Upper lobe of left lung (tissue), 4 donors: ENCODE results near the gene IL21R.

Experiments used
- CTCF ChIP-seq, 6 experiments: fragments of 450-650 bp in 4 of 6; fragments of 200-600 bp in 2 of 6; sonication (generic) in 2 of 6; IDR thresholded peaks; one replicate each; pipeline ENCODE4 v1.5.1; 2016 to 2019; ENCODE audit warnings: antibody characterized with exemption in 6 of 6
- EP300 ChIP-seq, 4 donors: sonication (generic); formaldehyde crosslinking; IDR thresholded peaks; one replicate each; pipeline ENCODE4 v1.5.1; 2017; ENCODE audit warnings: antibody characterized with exemption in 4 of 4, control low read depth in 2 of 4
- POLR2A ChIP-seq, 4 donors: fragments of 450-650 bp; IDR thresholded peaks; one replicate each; pipeline ENCODE4 v1.5.1; 2016 to 2017; ENCODE audit warnings: antibody characterized with exemption in 4 of 4, mild to moderate bottlenecking in 2 of 4
- POLR2AphosphoS5 ChIP-seq, 2 donors: sonication (generic); formaldehyde crosslinking; IDR thresholded peaks; one replicate each; pipeline ENCODE4 v1.5.1; 2017; ENCODE audit warnings: antibody characterized with exemption in 2 of 2

- TF ChIP-seq CTCF (IDR thresholded peaks at IDR 0.05) (no peak), POLR2A (IDR thresholded peaks at IDR 0.05) (no peak), POLR2AphosphoS5 (IDR thresholded peaks at IDR 0.05) (no peak), EP300 (IDR thresholded peaks at IDR 0.05) (no peak)
These were observed 28.0 kb downstream of the IL21R start for GRCh38 chr16:27429981-27430441.
